AG08396 (cell line): ENCODE data around the gene DBH.
"Not testable (repeated sequence)": the region's sequence is repeated elsewhere in the genome, so short reads cannot be mapped to it uniquely, and the experiment has no call there.

Experiments used
- DNase-seq: peaks from one replicate; pipeline ENCODE4 v3.0.0; 2012; ENCODE audit warnings: low spot score, mixed read lengths

The DBH gene

DNA sequence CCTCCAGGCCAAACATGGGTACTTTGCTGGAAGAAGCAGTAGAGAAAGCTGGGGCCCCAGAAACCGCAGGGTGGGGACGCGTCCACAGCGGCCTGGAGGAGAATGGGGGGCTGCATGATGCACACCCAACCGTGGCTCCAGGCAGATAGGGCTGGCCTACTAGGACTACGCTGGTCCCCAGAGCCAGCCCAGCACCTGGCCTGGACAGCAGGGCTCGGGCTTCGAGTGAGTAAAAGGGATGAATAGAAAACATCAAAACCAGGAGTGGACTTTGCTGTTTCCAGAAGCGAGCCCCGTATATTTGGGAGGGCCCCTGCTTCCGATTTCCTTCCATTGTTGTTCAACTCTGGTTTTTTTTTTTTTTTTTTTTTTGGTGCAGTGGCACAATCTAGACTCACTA lies 30.7 kb downstream of the DBH start:
- no peak for DNase-seq

DNA sequence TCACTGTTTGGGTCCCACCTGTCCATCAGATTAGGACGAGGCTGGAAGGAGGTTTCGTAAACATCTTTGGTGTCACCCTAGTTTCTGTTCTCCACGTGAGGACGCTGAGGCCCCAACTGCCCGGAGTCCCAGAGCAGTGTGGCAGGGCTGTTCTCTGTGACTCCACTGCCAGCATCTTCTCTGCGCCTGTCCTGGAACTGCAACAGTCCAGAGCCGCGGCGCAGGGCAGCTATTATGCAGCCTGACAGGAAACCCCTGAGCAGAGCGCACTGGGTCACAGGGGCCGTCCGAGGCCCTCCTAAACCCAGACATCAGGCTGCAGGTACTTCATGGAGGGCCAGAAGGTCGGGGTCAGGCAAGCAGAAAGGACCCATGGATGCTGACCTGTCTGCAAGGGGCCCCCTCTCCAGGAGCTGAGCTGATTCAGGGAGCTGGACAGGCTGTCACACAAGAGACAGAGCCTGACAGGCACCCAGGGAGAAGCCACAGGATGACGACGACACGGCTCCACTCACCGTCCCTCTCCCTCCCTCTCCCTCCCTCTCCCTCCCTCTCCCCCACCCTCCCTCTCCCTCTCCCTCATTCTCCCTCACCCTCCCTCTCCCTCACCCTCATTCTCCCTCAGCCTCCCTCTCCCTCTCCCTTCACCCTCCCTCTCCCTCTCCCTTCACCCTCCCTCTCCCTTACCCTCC lies 31.7 kb downstream of the DBH start:
- DNase-seq, result no peak

DNA sequence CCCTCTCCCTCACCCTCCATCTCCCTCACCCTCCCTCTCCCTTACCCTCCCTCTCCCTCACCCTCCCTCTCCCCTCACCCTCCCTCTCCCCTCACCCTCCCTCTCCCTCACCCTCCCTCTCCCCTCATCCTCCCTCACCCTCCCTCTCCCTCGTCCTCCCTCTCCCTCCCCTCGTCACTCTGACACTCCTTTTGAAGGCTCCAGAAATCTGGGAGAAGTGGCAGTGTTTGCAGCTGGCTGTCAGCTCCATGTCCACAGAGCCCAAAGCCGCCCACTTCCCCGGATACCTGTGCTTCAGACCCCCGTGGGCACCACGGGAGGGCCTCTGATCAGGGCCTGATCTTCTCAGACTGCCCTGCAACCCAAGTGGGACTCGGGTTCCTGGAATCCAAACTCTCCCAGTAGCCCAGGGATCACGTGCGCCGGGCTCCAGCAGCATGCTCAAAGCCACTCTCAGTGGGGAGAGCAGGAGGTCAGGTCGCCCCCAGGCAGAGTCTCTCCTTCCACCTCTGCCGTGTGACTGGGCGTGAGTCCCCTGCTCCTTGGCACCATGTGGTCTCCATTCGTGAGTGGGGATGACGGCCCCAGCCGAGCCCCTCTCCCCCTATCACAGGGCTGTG lies 33.1 kb downstream of the DBH start:
- DNase-seq, result no peak

DNA sequence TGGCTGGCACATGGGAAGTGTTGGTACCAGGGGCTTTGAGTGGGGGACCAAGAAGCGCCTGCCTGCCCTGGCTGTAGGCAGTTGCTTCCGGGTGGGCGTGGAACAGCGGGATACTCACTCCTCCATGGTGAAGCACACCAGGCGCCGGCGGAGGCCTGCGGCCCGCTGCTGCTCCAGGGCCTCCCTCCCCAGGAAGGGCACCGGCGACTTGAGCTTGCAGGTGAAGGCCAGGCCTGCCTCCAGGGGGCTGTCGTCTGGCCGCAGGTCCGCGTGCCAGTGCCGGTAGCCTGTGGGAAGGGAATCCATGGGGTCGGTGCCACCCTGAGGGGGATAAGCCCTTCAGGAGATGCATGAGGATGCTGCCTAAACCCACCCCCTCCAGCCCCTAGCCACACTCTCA lies 34.3 kb downstream of the DBH start:
- no peak for DNase-seq

DNA sequence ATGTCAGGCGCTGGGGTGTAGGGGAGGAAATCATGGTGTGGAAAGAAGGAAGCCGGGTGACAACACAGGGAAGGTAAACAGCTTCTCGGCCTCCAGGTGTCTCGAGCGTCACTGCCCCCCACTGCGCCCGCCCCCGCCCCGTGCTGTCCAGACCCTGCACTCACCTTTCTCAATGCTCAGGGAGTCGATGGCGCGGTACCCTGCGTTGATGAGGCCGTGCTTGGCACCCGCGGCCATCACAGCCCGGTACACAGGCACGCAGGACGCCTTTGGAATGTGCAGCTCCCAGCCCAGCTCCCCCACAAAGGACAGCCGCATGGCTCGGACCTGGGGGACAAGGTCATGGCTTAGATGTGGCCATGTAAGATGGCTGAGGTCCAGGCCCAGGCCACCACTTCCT lies 35.2 kb downstream of the DBH start:
- no peak for DNase-seq

DNA sequence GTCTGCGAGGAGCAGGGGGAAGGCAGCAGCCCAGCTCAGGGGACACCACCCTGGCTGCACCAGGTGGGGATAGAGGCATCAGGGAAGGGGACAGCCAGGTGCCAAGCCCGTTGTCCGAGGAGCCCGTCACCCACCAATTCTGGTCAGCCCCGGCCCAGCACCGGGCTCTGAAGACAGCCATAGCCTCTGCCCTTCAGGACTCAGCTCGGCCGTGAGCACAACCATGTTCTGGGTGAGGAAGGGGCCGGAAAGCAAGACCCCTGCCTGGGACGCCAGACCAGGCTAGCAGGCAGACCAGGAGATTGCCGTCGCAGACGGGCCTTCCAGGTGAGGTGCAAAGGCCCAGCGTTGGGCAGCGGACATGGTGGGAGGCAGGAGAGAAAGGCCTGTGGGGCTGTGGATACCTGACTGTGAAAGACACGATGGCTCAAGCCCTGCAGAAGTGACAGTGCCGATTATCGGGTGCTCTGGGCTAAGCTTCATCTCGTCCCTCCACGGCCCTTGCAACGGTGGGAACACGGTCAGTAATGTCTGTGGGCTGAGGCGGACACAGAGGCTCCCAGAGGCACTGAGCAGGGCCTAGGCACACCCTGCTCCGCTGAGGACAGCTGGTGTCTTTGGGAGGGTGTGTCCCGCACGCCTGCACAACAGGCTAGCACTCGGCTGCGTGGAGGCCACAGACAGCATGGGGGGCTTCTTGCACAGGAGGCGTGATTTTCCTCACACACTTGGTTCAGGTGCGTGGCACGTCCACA lies 36.5 kb downstream of the DBH start:
- DNase-seq, result no peak

DNA sequence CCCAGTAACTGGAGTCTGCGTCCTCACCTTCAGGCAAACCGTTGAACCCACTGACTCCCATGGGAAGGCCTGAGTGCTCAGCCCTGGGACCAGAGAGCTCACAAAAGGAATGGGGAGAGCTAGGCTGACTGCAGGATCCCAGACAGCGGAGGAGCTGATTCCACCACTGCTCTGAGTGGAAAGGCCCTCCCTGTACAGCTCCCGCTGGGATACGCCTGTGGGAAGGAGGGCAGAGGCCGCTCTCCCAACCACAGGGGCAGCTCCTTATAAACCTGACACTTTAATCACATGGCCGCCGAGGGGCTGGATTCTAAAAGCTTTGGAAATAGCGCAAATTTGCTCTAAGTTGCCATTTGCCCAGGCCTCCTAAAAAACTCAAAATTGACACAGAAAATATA lies 37.1 kb downstream of the DBH start:
- DNase-seq, result no peak

DNA sequence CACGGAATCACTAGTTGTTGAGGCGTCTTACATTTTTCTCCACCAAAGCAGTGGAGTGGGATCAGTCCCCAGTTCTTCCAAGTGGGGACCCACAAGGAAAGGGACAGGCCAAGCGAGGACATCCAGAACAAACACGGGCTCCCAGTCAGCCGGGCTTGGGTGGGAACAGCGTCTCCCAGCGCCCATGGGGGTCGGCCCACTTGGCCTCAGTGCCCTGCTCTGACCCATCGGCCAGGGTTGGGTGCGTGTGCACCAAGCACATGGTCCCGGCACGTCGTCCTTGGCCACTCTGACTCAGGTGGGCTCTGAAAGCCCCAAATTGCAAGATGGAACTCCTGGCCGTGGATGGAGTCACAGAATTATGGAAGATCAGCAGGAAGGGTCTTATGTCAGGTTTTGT lies 37.9 kb downstream of the DBH start:
- DNase-seq, result no peak

DNA sequence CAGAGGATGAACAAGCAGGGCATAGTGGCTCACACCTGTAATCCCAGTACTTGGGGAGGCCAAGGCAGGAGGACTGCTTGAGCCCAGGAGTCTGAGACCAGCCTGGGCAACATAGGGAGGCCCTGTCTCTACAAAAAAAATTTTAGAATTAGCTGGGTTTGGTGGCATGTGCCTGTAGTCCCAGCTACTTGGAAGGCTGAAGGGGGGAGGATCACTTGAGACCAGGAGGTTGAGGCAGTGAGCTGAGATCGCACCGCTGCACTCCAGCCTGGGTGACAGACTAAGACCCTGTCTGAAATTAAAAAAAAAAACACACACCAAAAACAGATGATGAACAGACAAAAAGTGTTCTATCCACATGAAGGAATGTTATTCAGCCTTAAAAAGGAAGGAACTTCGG lies 39.6 kb downstream of the DBH start:
- not testable (repeated sequence) for DNase-seq

DNA sequence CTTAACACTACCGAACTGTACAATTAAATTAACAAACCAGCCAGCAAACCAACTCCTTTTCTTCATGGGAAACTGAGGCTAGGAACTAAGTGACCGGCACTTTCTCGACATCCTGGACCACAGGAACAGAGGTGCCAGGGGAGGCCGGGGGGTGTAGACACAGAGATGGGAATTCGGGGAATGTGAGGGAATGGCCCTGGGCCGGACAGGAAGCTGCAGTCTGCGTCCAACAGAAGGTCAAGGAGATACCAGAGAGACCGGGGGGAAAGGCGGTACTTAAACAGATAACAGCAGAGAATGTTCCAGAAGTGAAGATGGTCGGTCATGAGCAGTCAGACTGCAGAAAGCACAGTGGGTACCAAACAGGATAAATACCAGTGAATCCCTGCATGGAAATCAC lies 40.3 kb downstream of the DBH start:
- no peak for DNase-seq

DNA sequence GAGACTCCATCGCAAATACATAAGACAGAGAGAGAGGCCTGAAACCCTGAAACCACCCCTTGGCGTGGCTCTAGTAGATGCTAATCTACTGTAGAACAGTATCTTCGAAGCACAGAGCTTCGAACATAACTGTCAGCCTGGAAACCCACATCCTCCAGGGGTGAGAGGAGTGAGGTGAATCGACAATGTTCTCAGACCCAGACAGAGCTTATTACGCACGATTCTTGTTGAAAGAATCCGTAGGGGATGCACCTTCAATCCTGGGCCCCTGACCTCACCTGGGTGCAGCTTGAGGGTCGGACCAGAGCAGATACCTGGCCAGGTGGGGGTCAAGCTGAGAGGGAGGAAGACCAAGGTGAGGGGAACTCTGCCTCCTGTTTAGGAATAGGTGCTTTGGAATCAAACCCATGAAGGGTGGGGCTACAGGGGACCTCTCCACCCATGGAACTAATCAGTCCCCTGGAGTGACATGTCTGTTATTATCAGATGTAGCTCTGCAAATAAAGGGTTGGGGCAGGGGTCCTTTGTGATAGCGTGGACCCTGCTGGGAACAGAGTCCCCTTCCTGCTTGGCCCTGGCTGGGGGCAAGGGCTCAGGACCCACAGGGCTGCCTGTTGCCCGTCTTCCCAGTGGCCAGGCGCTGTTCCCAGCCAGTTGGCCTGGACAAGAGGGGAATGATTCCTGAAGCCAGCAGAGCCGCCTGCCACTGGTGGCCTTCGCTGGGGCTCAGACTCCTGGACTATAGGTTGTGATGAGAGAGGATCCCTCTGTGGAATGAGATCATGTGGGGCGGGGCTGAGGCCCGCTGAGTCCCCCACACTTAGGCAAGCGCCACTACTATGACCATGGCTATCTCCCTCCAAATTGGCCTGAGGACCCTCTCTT lies 41.2 kb downstream of the DBH start:
- no peak for DNase-seq

DNA sequence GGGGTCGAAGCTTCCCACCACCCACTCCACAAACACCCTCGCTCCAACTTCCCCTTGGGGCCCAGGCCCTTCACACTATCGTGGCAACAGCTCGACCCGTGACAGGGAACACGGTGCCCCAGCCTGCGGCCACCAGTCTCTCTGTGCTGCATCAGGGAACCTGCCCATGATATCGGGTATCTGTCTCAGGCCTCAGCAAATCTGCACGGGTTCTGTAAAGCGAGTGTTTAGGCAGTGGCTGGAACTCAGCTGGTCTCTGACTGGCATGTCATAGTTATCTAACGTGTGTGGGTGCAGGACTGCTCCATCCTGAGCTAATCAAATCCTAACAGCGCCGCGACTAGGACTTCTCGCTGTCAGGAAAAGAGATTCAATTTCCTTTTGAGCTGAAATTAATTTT lies 42.9 kb downstream of the DBH start:
- DNase-seq, result no peak

DNA sequence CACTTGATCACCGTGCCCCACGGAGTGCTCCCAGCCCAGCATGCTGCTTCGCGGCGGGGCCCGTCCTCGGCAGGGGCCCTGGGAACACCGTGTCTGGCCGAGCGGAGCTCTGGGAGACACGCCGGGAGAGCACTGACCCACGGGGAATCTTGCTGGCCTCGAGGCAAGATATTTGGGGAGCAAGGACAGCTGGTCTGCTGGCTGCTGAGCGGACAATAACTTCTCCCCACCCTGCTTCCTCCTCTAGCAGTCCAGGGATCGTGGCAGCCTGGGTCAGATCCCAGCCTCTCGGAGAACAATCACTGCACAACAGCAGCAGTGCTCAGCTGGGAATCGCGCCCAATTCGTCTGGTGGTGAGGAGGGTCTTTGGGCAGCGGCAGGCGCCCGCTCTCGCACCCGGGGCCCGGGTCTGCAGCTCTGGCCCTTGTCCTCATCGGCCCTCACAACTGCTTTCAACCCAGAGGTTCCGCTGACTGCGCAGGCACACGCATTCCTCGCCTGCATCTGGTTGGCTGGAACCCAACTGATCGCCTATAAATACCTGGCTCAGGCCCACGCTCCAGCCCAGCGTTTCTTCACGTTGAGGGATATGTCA lies 43.4 kb downstream of the DBH start:
- no peak for DNase-seq

DNA sequence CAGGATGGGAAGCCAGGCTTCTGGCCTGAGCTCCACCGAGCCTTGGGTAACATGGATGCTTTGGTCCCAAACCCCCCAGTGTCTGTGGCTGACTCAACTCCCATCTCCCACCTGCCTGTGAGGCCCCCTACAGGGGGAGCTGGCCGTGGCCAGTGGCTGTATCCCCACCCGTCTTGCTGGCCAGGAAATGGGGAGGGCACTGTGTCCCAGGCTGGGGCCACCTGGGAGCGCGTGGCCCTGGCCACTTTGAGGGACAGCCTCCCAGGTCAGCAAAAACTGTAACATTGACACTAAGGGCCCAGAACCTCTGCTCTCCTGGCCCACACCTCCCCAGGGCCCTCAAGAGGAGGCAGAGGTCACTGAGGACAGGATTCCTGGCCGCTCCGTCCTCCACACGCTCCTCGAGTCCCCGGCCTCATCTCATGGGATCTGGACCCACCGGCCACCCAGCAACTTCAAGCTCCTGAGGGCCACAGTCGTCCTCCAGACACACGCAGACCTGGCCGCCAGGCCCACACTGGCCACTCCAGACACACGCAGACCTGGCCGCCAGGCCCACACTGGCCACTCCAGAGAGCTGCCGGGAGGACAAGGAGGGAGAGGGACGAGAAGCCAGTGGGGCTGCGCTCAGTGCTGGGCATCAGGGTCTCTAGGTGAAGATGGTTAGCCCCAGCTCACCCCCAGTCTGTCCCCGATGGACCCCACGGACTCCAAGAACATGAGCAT lies 44.2 kb downstream of the DBH start:
- DNase-seq, result no peak

DNA sequence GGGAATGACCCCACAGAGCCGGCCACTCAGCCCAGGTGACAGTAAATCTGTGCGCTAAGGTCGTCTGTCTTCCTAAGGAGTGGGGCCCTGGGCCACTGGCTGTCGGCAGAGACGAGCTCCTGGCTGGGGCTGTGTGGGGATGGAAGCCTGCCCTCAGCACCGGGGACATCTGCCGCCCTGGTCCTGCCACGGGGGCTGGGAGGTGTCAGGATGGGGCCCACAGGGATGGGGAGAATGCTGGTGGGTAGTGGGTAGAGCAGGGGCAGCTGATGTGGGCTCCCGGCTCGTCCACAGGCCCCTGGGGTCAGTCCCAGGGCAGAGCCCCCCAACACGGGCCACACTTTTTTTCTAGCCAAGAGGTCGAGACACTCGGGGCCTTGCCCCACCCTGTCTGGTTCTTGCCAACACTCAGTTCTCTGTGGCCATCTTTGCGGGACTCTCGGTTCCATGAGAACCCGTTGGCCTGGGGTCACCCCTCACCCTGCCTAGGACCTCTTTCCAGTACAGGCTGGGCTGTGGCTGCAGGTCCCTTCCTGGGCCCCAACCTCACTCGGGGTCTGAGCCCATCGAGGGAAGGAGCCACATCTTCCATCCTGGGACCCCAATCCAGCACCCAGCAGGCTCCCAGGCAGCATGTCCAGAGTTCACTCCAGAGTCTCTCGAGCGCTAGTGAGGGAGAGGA lies 45.0 kb downstream of the DBH start:
- no peak for DNase-seq

DNA sequence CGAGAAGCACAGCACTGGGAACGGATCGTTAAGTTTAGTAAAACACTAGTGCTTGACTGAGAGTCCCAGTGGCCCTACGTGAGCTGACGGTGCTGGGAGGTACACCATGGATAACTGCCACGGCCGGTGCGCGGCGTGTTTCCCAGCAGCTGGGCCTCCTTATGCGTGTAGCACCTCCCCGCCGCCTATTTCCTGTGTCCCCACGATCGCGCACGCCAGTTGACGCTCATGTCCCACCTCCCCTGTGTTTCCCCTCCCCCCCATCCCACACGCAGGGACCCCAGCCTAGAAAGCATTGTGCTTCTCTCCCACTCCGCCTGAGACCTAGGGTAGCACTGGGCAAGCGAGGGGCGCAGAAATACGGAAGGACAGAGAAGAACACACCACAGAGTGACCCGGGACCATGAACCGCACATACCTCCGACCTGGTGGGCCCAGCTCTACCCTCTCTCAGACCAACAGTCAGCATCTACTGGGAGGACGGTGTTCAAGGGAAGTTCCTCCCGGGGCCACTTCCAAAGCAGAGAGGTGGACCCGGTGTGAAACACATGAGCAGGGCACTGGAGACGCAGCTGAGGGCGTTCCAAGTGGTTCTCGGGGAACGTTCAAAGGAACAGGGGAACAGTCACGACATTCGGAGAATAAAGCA lies 45.6 kb downstream of the DBH start:
- DNase-seq, result no peak

DNA sequence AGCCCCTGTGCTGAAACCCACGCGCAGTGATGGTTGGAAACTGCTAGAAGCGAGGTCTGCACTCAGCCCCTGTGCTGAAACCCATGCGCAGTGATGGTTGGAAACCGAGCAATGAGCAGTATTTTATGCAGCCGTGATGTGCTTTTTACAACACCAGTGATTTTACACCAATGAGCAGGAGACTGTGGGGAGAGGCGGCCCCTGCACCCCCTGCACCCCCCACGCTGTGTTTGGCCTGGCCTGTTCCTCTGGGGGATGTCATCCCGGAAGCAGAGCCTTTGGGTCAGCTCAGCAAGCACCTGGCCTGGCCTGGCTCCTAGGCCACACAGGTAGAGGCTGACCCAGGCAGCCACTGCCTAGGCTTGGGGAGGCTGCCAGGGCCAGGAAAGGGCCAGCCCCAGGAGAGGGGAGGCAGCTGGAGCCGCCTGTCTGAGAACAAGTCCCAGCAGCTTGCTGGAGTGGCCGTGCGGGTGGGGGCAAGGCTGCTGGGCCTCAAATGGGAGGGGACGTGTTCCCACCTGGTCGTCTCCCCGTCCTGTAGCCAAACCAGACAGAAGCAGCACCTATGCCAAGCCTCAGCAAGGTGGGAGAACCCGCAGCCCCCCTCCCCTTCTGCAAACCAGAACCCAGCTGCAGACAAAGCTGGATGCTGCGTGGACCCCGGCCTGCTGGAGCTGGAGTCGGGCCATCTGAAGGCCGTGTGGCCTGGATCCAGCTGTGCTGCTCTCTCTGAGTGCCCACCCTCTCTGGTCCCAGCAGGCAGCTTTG lies 46.8 kb downstream of the DBH start:
- no peak for DNase-seq

DNA sequence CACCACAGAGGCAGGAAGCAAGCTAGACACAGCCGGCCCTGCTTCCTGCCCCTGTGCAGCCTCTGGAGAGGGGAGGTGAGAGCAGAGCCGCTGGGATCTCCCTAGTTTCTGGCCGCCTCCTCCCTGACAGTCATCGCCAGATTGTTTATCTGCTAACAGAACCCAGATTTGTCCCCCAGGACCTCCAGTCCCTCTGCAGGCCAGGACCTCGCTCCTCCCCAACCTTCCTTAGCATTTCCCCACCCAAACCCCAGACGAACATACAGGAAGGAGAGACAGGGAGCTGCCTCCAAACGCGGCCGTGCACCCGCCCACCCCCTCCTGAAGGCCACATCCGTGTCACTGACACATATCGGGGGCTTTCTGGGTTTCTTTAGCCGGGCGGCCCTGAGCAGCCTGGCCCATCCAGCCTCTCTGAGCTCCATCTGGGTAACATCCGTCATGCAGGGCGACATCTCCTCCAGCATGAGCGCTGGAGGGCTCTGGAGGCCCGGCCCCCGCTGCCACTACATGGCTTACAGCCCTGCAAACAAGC lies 47.5 kb downstream of the DBH start:
- DNase-seq, result peak; percentile 48
